HK-2 (cell line): ENCODE measurements around the gene OR7E24.

ENCODE experiments used
- DNase-seq: peaks from one replicate; pipeline ENCODE4 v3.0.0-alpha.2; 2018; ENCODE audit not compliant: unreplicated experiment

Gene OR7E24

GRCh38 chr19:9250630-9251029, at the start of gene OR7E24:
Gene OR7E24 (plus strand): TSS chr19:9250930. CDS start chr19:9251044, 114 bp downstream.
- DNase-seq: no peak

GRCh38 chr19:9205501-9206113, 45.1 kb upstream of the OR7E24 start:
- DNase-seq: peak; percentile 53

GRCh38 chr19:9219489-9219888, 31.2 kb upstream of the OR7E24 start, which contains the start of gene OR7D4:
Gene OR7D4 (minus strand): TSS chr19:9219589. CDS start chr19:9214837, 4,752 bp downstream.
- no peak for DNase-seq

- DNase-seq: no peak
These were observed 506 bp downstream of the OR7E24 start for GRCh38 chr19:9251236-9251635.

GRCh38 chr19:9283485-9283884, 32.8 kb downstream of the OR7E24 start:
- DNase-seq: peak; percentile 20

- DNase-seq: no peak
These were observed 38.6 kb downstream of the OR7E24 start for GRCh38 chr19:9289231-9289884.

GRCh38 chr19:9295411-9295849, 44.7 kb downstream of the OR7E24 start:
- no peak for DNase-seq

GRCh38 chr19:9296336-9296735, 45.6 kb downstream of the OR7E24 start:
- no peak for DNase-seq
